Limb (tissue), 2 donors: ENCODE results near the gene SNX30.

Experiments
- DNase-seq, 2 donors: peaks; one replicate each; pipeline ENCODE4 v3.0.0-alpha.2; 2016; ENCODE audit errors: extremely low spot score in 2 of 2

Gene SNX30

DNA sequence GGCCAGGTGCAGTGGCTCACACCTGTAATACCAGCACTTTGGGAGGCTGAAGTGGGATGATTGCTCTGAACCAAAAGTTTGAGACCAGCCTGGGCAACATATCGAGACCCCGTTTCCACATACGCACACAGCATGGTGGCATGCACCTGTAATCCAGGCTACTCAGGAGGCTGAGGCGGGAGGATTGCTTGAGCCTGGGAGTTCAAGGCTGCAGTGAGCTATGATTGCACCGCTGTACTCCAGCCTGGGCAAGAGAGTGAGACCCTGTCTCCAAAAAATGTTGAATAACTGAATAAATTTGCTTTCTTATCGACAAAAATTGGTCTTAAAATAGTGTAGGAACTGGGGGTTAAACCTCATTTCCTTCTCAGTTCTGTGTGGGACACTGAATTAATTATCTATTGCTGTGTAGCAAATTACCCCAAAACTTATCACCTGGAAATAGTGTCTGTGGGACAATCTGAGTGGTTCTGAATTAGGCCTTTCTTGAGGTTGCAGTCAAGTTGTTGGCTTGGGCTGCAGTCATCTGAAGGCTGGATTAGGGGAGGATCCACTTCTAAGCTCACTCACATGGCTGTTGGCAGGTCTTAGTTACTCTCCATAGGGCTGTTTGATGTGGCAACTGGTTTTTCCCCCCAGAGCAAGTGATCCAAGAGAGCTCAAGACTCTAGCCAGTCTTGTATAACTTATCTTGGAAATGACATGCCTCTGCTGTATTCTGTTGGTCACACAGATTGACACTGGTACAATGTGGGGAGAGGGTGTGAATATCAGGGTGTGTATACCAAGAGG is 2.0 kb downstream of the SNX30 start:
- DNase-seq, result no peak

DNA sequence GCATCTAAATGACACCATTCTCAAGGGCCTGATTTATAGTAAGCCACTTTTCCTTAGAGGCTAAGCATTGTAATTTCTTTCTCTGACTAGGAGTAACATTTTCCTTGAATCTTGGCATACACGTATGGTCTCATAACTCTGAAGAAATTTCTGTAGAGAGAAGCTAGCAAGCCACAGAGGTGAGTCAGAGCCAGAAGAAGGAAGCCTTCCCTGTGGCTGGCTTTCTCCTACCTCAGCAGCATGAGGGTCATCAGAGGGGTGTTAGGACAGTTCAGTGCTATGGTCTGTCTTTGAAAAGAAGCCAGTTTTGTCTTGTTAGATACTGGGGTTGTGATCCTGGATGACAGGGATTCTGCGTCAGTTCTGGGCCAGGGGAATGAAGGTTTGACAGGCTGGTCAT is 3.2 kb downstream of the SNX30 start:
- no peak for DNase-seq

DNA sequence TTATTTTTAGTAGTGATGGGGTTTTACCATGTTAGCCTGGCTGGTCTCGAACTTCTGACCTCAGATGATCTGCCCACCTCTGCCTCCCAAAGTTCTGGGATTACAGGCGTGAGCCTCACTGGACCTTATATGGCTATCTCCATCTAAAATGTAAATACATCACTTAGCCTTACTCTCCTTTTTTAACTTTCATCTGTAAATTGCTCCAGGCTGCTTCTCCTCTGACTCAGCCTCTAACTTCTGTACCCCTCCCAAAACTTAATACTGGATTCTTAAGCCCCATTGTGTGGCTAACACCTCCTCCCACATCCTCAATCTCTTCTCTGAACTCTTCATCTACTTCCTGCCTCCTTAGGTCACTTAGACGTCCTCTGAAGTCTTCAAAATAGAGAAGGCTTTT is 4.0 kb downstream of the SNX30 start:
- no peak for DNase-seq

DNA sequence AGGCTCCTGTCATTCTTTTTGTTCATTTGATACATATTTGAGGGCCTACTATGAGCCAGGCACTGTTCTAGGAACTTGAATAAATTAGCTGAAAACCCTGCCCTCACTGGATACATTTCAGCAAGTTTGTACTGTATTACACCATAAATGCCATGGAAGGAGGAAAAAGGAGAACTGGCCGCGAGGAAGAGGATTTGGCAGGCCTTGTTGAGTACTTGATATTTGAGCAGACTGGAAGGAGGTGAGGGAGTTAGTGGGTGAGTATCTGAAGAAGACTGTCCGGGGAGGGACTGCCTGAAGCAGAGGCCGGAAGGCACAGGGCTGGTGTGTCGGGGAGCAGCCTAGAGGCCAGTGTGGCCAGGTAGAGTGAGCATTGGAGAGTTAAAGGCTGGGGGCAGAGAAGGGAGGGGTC is 4.5 kb downstream of the SNX30 start:
- DNase-seq, result no peak

DNA sequence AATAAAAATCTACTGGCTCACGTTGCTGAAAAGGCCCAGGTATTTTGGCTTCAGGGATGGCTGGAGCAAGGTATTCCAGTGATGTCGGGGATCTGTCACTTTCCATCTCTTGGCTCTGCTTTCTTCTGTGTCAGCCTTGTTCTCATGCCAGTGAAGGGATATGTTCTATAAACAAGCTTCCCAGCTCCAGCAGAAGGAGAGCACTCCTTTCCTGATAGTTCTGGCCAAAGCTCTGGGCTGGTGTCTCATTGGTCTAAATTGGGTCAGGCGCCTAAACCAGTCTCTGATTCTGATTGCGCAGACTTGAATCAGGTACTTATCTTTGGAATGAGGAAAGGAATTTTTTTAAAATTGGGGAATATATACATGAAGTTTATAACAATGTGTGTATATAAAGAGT is 5.1 kb downstream of the SNX30 start:
- no peak for DNase-seq

DNA sequence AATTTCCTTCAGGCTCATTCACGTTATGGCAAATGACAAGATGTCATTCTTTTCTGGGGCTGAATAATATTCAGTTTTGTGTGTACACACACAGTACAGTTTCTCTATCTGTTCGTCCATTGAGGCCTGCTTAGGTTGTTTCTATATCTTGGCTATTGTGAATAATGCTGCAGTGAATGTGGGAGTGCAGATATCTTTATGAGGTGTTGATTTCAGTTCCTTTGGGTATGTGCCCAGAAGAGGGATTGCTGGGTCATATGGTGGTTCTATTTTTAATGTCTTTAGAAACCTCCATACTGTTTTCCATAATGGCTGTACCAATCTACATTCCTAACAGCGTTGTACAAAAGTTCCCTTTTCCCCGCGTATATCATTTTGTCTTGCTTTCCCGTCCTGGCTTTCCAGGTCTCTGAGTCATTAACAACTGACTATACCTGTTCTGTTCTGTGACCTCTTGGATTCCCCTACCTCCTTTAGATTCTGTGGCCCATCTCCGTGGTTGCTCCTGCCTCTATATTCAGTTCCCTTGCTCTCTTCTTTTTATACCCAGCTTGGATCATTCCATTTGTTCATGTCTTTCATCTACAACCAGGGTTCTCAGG is 6.8 kb downstream of the SNX30 start:
- DNase-seq, result no peak

DNA sequence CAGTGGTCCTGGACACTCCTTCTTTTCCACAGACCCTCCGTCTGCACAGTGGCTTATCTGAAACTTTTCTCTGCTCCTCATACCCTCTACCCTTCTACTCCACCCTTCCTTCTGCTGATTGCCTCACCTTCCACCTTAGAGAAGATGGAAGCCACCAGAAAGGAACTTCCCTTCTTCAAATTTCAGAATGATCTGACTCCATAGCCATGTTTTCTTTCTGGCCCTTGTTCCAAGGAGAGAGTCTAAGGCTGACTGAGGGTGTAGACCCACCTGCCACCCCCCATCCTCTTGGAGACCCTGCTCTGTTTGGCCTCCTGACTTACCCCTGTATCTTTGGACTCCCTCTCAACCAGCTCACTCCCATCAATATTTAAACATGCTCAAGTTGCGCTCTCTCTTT is 7.4 kb downstream of the SNX30 start:
- DNase-seq, result no peak

DNA sequence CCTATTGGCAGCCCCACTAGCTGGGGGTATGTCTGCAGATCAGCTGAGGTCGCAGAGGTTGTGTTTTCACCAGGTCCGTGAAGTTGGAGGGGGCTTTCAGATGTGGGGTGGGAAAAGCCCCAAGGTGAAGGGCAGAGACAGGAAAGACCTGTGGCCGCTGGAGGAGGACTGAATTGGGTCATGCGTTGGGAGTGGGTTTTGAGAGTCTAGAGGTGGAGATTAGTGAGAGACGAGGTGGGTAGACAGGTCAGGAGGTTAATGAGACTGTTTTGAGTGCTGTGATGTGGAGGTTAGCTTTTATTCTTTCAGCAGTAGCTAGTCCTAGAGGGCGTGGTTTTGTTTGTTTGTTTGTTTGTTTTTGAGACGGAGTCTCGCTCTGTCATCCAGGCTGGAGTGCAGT is 10.3 kb downstream of the SNX30 start:
- DNase-seq, result no peak

DNA sequence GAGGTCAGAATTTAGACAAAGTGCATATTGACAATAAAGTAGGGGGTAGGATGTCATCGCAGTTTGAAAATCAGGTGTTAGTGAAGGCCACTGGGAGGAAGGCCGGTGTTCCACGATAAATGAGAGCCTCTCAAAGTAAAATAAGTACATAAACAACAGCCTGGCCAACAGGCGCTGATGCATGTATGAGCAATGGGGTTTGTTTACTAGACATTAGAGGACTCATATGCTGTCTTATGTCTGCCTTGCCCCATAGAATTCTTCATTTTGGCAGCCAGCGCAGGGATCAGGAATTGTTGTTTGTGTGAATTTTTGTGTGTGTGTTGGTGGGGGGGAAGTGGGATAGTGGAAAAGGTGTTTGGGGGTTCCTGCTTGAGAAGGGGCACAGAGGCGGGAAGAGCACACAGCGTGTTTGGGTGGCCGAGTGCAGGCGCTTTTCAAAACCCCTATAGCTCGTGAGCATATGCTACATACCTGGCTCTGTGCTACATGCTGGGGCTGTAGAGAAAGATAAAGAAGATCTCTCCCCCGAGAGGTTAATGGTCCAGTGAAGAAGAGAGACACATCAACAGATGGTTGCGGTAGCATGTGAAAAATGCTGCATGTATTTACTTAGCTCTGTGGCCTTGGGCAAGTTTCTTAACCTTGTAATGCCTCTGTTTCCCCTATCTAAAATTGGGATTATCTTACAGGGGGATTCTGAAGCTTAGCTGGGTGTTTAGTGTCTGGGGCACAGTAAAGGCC is 11.5 kb downstream of the SNX30 start:
- no peak for DNase-seq

DNA sequence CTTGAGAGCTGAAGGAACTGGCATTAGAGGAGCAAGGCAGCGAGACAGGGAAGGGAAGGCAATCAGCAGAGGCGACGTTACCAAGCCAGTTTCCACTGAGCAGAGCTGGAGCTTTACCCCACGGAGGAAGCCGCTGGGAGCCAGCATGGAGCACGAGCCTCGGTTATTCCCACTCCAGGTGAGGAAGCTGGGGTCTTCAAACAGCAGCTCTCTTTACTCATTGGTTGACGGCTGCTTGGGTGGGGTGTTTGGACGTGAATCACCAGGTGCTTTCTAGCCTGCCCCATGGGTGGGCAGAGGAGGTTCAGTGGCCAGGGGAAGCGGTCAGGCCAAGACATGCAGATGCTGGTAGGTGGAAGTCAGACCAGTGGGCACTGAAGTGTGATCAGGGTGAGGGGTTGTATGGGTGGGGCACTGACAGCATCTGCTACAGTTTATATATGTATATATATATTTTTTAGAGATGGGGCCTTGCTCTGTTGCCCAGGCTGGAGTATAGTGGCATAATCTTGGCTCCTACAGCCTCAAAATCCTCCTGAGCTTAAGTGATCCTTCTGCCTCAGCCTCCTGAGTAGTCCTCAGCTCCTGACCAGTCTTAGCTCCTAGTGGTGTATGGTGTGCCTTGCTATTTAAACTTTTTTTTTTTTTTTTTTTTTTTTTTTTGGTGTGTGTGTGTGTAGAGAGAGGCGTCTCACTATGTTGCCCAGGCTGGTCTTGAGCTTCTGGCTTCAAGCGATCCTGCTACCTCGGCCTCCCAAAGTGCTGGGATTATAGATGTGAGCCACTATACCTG is 12.4 kb downstream of the SNX30 start:
- no peak for DNase-seq

DNA sequence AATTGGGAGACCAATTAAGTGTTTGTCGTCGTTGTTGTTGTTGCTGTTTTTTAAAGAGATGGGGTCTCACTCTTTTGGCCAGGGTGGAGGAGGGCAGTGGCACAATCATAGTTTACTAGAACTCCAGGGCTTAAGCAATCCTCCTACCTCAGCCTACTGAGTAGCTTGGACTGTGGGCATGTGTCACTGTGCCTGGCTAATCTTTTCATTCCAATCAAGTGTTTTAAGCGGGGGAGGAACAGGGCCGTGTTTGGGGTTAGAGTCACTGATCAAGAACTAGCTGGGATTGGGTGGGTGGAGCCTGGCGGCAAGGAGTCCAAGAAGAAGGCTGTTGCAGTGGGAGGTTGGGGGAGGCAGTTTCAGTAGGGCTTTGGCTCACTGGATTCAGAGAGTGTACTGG is 13.8 kb downstream of the SNX30 start:
- no peak for DNase-seq

DNA sequence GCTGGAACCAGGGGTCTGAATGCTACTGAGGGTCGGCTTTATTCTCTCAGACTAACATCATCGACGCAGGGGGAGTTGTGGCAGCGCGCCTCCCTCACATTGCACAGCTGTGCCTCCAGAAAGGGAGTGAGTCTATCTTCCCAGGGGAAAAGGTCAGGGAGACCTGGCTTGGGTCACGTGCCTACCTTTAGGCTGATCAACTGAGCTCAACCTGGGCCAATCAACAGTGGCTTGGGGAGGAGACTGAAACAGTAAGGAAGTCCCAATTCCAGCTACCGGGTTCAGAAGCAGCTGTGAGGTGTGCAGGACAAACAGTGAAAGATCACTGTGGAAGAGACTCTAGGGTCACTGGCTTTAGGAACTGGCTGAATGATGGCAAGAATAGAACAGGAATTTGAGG is 14.3 kb downstream of the SNX30 start:
- no peak for DNase-seq

DNA sequence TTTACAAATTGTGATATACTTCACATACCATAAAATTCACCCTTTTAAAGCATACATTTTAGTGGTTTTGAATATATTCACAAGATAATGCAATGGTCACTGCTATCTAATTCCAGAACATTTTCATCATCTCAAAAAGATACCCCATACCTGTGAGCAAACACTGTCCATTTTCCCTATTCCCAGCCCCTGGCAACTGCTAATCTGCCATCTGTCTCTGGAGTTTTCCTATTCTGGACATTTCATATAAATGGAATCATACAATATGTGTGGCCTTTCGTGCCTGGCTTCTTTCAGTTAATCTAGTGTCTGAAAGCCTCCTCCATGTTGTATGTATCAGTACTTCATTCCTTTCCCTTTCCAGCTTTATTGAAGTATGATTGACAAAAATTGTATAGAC is 14.7 kb downstream of the SNX30 start:
- no peak for DNase-seq

DNA sequence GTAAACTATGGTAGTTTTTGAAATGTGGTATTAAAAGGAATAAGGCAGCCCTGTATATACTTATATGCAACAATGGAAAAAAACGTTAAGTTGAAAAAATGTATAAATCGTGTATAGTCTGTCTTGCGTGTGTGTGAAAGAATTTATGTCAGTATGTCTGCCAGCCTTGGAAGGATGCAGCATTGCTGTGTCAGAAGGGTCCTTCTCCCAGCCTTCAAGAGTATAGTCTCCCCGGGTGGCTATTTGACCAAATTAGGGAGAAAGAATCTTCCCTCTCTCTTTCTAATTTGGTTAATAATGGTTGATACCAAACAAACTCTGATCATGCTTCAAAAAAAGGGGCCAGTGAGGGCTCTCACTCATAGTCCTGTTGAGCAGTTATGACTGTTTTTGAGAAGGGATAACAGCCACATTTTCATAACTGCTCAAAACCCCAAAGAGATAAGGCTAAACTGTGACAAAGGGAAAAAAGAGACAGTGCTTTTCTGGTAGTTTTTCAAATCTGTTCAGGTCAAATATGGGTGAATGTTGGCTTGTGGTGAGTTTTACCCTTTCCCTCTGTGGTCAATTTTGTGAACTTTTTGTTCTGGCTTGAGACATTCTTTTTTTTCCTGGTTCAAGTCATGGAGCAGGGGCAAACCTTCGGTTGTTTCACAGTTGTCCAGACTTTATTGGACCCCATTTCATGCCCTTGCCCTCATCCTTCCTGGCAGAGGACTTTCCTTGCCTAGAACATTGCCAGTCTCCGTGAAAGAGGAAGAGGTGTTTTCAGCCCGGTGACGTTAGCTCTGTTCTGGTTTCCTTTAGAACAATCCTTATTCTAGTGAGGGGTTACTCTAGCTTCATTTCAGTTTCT is 21.0 kb downstream of the SNX30 start:
- DNase-seq, result no peak

DNA sequence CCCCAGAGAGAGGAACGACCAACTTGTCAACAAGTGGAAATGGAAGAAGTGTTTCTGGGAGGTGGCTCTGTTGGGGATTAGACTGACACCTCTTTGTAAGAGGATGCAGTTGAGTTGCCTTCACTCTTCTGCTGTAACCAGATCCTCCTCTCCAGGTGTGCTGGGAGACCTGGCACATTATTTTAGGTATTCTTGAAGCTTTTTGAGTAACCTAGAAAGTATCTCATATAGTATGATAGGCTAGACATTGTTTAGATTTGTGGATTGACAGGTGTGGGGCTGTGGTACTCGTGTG is 21.6 kb downstream of the SNX30 start:
- no peak for DNase-seq

DNA sequence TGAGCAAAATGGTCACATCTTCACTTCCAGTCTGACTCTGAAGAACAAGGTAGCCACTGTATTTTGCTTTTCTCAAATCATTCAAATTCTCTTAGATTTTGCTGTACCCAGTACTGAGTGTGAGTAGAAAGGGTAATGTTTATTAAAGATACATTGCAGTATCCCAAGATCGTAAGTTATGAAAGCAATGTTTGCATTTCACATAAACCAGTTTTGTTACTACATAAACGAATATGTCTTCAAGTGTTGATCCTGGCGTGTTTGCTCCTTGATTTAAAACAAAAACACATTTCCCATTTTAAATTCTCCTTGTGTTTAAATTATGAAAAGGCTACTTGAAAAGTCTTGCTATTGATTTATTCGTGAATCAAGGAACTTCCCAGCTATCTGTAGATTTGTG is 22.0 kb downstream of the SNX30 start:
- no peak for DNase-seq

DNA sequence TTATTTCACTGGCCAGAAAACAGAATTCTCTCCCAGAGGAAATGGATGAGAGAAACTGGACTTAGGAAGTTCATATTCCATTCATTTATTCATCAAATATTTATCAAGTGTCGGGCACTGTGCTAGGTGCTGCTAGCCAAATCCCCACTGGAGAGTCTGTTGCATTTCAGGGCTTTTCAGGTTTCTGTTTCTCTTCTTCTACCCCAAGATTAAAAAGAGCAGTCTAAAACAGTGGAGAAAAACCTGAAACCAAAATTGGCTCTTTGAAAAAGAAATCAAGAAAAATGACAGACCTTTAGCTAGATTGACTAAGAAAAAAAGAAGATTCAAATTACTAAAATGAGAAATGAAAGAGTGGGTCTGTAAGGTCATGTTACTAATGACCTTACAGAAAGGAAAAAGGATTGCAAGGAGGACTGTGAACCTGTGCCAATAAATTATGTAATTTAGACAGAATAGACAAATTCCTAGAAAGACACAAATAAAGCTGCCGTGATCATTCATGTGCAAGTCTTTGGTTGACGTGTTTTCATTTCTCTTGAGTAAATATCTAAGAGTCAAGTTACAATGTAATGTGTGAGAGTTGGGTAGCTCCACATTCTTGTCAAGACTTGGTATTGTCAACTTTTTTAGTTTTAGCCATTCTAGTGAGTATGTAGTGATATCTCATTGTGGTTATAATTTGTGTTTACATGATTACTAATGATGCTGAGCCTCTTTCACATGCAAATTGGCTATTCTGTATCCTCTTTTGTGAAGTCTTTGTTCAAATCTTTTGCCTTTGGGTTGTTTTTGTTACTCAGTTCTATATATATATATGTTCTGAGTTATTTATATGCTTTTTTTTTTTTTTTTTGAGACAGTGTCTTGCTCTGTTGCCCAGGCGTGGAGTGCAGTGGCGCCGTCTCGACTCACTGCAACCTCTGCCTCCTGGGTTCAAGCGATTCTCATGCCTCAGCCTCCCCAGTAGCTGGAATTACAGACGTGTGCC is 23.7 kb downstream of the SNX30 start:
- DNase-seq, result no peak

DNA sequence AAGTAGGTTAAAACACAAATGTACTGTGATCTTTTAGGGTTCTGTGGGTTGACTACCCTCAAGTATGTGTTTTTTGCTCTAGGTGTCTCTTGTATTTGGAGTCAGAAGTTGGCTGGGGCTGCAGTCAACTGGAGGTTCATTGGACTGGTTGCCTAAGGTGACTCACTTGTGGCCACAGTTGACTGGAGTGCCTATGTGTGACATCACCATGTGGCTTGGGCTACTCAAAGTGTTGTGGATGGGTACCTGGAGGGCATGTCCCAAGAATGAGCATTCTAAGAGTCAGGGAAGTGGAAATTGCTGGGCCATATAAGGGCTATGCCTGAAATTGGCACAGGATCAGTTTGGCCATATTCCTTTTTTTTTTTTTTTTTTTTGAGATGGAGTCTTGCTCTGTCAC is 27.4 kb downstream of the SNX30 start:
- DNase-seq, result no peak

DNA sequence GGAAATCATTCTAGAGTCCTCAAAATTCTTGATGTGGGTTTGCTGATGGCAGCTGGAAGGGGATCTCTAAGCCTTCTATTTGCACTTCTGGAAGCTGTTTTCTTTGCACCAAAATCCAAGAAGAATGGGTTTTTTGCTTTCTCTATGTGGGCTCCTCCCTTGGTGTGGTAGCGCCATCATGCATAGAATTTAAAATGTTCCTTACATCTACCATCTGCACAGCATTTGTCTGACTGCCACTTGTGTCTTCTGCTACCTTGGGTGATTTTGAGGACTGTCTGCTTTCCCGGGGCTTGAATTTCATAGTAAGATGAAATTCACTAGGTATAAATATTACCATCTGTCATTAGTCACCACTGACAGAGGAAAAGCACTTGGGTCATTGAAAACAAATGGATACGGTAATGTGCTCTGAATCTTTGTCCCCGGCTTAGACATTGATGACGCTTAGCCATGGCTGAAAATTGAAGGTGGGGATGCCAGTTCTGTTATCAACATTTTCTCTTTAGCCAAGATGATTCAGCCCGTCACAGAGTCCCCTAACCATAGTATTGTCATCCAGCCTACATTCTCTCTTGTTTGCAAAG is 30.0 kb downstream of the SNX30 start:
- no peak for DNase-seq

DNA sequence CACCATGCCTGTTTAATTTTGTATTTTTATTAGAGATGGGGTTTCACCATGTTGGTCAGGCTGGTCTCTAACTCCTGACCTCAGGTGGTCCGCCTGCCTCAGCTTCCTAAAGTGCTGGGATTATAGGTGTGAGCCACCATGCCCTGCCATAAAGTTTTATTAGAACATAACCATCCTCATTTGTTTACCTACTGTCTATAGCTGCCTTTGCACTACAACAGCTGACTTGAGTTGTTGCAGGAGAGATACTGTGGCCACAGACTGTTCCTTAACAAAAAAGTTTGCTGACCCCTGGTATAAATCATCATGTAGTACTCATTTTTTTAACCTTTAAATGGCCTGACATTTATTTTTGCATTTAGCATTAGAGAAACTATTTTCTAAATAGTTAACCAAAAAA is 31.7 kb downstream of the SNX30 start:
- no peak for DNase-seq
